T-helper 1 cell treated with Interleukin-12 subunit alpha and Interleukin-12 subunit beta and Interleukin-4 antibody, amounts not matched to agents 30 μg/mL and 1 μg/mL, for 36 hours (primary cell): ENCODE data around the gene RAB24.

Experiments used
- H3K27ac Mint-ChIP-seq: one replicate; pipeline ENCODE4 v1.8.0; 2021; ENCODE audit warnings: mild to moderate bottlenecking, mixed read lengths
- H3K27me3 Mint-ChIP-seq: one replicate; pipeline ENCODE4 v1.8.0; 2021; ENCODE audit warnings: low read depth, mixed read lengths
- H3K36me3 Mint-ChIP-seq: one replicate; pipeline ENCODE4 v1.8.0; 2021; ENCODE audit warnings: low read depth, mixed read lengths
- H3K4me1 Mint-ChIP-seq: one replicate; pipeline ENCODE4 v1.8.0; 2021; ENCODE audit warnings: low read depth, mixed read lengths
- H3K4me3 Mint-ChIP-seq: one replicate; pipeline ENCODE4 v1.8.0; 2021; ENCODE audit warnings: mild to moderate bottlenecking, moderate library complexity, mixed read lengths
- H3K9me3 Mint-ChIP-seq: one replicate; pipeline ENCODE4 v1.8.0; 2021; ENCODE audit warnings: mixed read lengths

The RAB24 gene

GRCh38 chr5:177300236-177300880 is 3.2 kb downstream of the RAB24 start:
- Mint-ChIP-seq H3K4me3 (peak overlapping the region; percentile 73), H3K27ac (peak overlapping the region; percentile 95)

GRCh38 chr5:177299697-177300096 is 3.8 kb downstream of the RAB24 start:
- no peaks in the 10 kb centered on the region for H3K27me3 Mint-ChIP-seq
- peak overlapping the region; percentile 88 for H3K27ac Mint-ChIP-seq
- peak overlapping the region; percentile 37 for H3K4me3 Mint-ChIP-seq
- no peaks in the 10 kb centered on the region for H3K9me3 Mint-ChIP-seq
- H3K4me1 Mint-ChIP-seq, result peaks cover 64% of the 10 kb centered on the region
- H3K36me3 Mint-ChIP-seq, result peaks cover 41% of the 10 kb centered on the region

More at GRCh38 chr5:177300236-177300880, 3.2 kb downstream of the RAB24 start:
- no peaks in the 10 kb centered on the region for H3K27me3 Mint-ChIP-seq
- no peaks in the 10 kb centered on the region for H3K9me3 Mint-ChIP-seq
- peaks cover 70% of the 10 kb centered on the region for H3K4me1 Mint-ChIP-seq
- peaks cover 47% of the 10 kb centered on the region for H3K36me3 Mint-ChIP-seq

- Mint-ChIP-seq H3K9me3 (no peaks in the 10 kb centered on the region), H3K4me1 (peaks cover 58% of the 10 kb centered on the region), H3K4me3 (no peak overlapping the region), H3K36me3 (peaks cover 46% of the 10 kb centered on the region), H3K27ac (no peak overlapping the region), H3K27me3 (no peaks in the 10 kb centered on the region)
Observed at GRCh38 chr5:177297922-177298321, 5.6 kb downstream of the RAB24 start.

- peak overlapping the region; percentile 69 for H3K27ac Mint-ChIP-seq
- H3K27me3 Mint-ChIP-seq, result no peaks in the 10 kb centered on the region
- peaks cover 48% of the 10 kb centered on the region for H3K4me1 Mint-ChIP-seq
- peaks cover 58% of the 10 kb centered on the region for H3K36me3 Mint-ChIP-seq
- no peaks in the 10 kb centered on the region for H3K9me3 Mint-ChIP-seq
- H3K4me3 Mint-ChIP-seq, result peak overlapping the region; percentile 20
Observed at GRCh38 chr5:177296581-177296980, 6.9 kb downstream of the RAB24 start.

GRCh38 chr5:177295924-177296323 is 7.6 kb downstream of the RAB24 start:
- Mint-ChIP-seq H3K27ac (peak overlapping the region; percentile 74), H3K36me3 (peaks cover 56% of the 10 kb centered on the region), H3K27me3 (no peaks in the 10 kb centered on the region), H3K4me1 (peaks cover 43% of the 10 kb centered on the region), H3K9me3 (no peaks in the 10 kb centered on the region), H3K4me3 (peak overlapping the region; percentile 35)

- H3K36me3 Mint-ChIP-seq, result peaks cover 47% of the 10 kb centered on the region
- H3K27ac Mint-ChIP-seq, result no peak overlapping the region
- no peaks in the 10 kb centered on the region for H3K9me3 Mint-ChIP-seq
- no peak overlapping the region for H3K4me3 Mint-ChIP-seq
- peaks cover 32% of the 10 kb centered on the region for H3K4me1 Mint-ChIP-seq
- H3K27me3 Mint-ChIP-seq, result no peaks in the 10 kb centered on the region
Observed at GRCh38 chr5:177294632-177295031, 8.9 kb downstream of the RAB24 start.

GRCh38 chr5:177293819-177294581 is 9.5 kb downstream of the RAB24 start:
- Mint-ChIP-seq H3K27me3 (no peaks in the 10 kb centered on the region), H3K4me1 (peaks cover 26% of the 10 kb centered on the region), H3K27ac (no peak overlapping the region), H3K36me3 (peaks cover 52% of the 10 kb centered on the region), H3K4me3 (no peak overlapping the region), H3K9me3 (no peaks in the 10 kb centered on the region)

- no peaks in the 10 kb centered on the region for H3K27me3 Mint-ChIP-seq
- H3K4me3 Mint-ChIP-seq, result no peak overlapping the region
- peaks cover 16% of the 10 kb centered on the region for H3K4me1 Mint-ChIP-seq
- H3K27ac Mint-ChIP-seq, result no peak overlapping the region
- no peaks in the 10 kb centered on the region for H3K9me3 Mint-ChIP-seq
- H3K36me3 Mint-ChIP-seq, result peaks cover 49% of the 10 kb centered on the region
Observed at GRCh38 chr5:177291735-177292134, 11.8 kb downstream of the RAB24 start.

GRCh38 chr5:177290816-177291596 is 12.5 kb downstream of the RAB24 start:
- Mint-ChIP-seq H3K4me1 (peaks cover 11% of the 10 kb centered on the region), H3K4me3 (no peak overlapping the region), H3K27me3 (no peaks in the 10 kb centered on the region), H3K27ac (no peak overlapping the region), H3K36me3 (peaks cover 43% of the 10 kb centered on the region), H3K9me3 (no peaks in the 10 kb centered on the region)

- Mint-ChIP-seq H3K4me3 (no peak overlapping the region), H3K36me3 (peaks cover 33% of the 10 kb centered on the region), H3K27ac (no peak overlapping the region), H3K9me3 (no peaks in the 10 kb centered on the region), H3K4me1 (peaks cover 4% of the 10 kb centered on the region), H3K27me3 (no peaks in the 10 kb centered on the region)
Observed at GRCh38 chr5:177288191-177288590, 15.3 kb downstream of the RAB24 start.

GRCh38 chr5:177276886-177277285 is 26.6 kb downstream of the RAB24 start:
- no peak overlapping the region for H3K4me3 Mint-ChIP-seq
- peaks cover 39% of the 10 kb centered on the region for H3K36me3 Mint-ChIP-seq
- peaks cover 8% of the 10 kb centered on the region for H3K4me1 Mint-ChIP-seq

GRCh38 chr5:177275883-177276282 is 27.6 kb downstream of the RAB24 start:
- Mint-ChIP-seq H3K27ac (no peak overlapping the region), H3K9me3 (no peaks in the 10 kb centered on the region), H3K36me3 (peaks cover 41% of the 10 kb centered on the region), H3K27me3 (no peaks in the 10 kb centered on the region), H3K4me3 (no peak overlapping the region), H3K4me1 (peaks cover 8% of the 10 kb centered on the region)

More at GRCh38 chr5:177276886-177277285, 26.6 kb downstream of the RAB24 start:
- no peaks in the 10 kb centered on the region for H3K9me3 Mint-ChIP-seq
- no peaks in the 10 kb centered on the region for H3K27me3 Mint-ChIP-seq
- peak overlapping the region; percentile 42 for H3K27ac Mint-ChIP-seq

GRCh38 chr5:177271113-177271512 is 32.4 kb downstream of the RAB24 start:
- peaks cover 44% of the 10 kb centered on the region for H3K36me3 Mint-ChIP-seq
- no peaks in the 10 kb centered on the region for H3K4me1 Mint-ChIP-seq
- H3K27me3 Mint-ChIP-seq, result no peaks in the 10 kb centered on the region
- no peak overlapping the region for H3K4me3 Mint-ChIP-seq
- no peak overlapping the region for H3K27ac Mint-ChIP-seq
- H3K9me3 Mint-ChIP-seq, result no peaks in the 10 kb centered on the region

GRCh38 chr5:177270653-177271052 is 32.9 kb downstream of the RAB24 start:
- H3K4me1 Mint-ChIP-seq, result no peaks in the 10 kb centered on the region

More at GRCh38 chr5:177270653-177271052, 32.9 kb downstream of the RAB24 start:
- Mint-ChIP-seq H3K27me3 (no peaks in the 10 kb centered on the region), H3K4me3 (no peak overlapping the region), H3K36me3 (peaks cover 45% of the 10 kb centered on the region), H3K9me3 (no peaks in the 10 kb centered on the region), H3K27ac (no peak overlapping the region)
